Measurements from ENCODE around the gene ZNF710. TPM values are rescaled to one million over a fixed set of nuclear protein-coding genes. Genes with fewer than 3 reads are reported as not detected.

Gene ZNF710
- total and polyA plus RNA-seq, 2 experiments from 2014 or later: 15.9 to 18.2 TPM

DNA sequence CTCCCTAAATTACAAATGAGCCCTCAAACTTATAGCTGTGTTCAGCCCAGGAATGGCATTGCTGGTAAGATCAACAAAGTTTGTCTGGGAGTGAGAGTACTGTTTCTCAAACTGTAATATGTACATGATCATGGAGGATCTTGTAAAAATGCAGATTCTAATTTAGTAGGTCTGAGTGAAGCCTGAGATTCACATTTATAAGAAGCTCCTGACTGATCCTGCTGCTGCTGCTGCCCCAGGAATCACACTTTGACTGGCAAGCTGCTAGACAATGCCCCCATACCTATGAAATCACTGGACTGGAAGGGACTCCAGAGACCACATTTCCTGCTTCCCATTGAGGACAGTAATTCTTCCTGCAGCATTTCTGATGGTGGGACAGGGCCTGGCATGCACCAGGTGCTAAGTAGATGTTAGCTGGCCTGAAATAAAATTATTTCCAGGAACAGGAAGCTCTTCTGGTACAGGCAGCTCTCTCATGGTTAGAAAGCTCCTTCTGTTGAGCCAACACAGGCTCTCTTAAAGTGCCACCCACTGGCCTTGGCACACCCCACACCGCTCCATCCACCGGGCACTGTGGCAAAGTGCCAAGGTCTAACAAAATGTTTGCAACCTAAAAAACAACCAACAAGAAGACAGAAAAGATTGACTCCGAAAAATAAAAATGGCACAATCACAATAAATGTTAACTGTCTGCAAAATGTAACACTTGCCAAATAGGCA is 36.7 kb upstream of the ZNF710 start:
- no peaks in the 10 kb centered on the region for H4K20me1 ChIP-seq (replicated peaks; ENCODE audit: insufficient read depth)
- no peaks in the 10 kb centered on the region for H3K36me3 ChIP-seq (ENCODE audit: insufficient read depth)
- Mint-ChIP-seq H3K36me3 (ENCODE audit: low read depth) (no peaks in the 10 kb centered on the region), H3K27me3 (ENCODE audit: insufficient read depth, low read depth, poor library complexity) (peaks cover 2% of the 10 kb centered on the region), H3K4me3 (no peak overlapping the region), H3K27ac (no peak overlapping the region), H3K4me1 (no peaks in the 10 kb centered on the region), H3K9me3 (no peaks in the 10 kb centered on the region)
- H3K4me2 ChIP-seq: no peak overlapping the region
- no peaks in the 10 kb centered on the region for H3K79me2 ChIP-seq (replicated peaks; ENCODE audit: insufficient read depth)
- H3K4me1 ChIP-seq (ENCODE audit: insufficient read depth): no peaks in the 10 kb centered on the region
- DNase-seq (ENCODE audit: low spot score) (no peak), ATAC-seq (no peak)
- H2AFZ ChIP-seq: no peak overlapping the region
- H3K4me3 ChIP-seq: no peak overlapping the region
- no peaks in the 10 kb centered on the region for H3K27me3 ChIP-seq (ENCODE audit: insufficient read depth)
- no peak overlapping the region for H3K27ac ChIP-seq (ENCODE audit: low read depth)
- no peaks in the 10 kb centered on the region for H3K9me2 ChIP-seq (ENCODE audit: insufficient read depth)
- no peaks in the 10 kb centered on the region for H3F3A ChIP-seq (replicated peaks; ENCODE audit: low read depth)
- TF ChIP-seq ZNF331 (CRISPR knock-in tag; IDR thresholded peaks at IDR 0.05; ENCODE audit: low read depth) (no peak), EZH2phosphoT487 (IDR thresholded peaks at IDR 0.05; ENCODE audit: unreplicated experiment) (no peak), ZNF462 (CRISPR knock-in tag; IDR thresholded peaks at IDR 0.05) (no peak), NANOG (IDR thresholded peaks at IDR 0.05; ENCODE audit: borderline replicate concordance) (no peak)
- TF ChIP-seq, protein P1, sequence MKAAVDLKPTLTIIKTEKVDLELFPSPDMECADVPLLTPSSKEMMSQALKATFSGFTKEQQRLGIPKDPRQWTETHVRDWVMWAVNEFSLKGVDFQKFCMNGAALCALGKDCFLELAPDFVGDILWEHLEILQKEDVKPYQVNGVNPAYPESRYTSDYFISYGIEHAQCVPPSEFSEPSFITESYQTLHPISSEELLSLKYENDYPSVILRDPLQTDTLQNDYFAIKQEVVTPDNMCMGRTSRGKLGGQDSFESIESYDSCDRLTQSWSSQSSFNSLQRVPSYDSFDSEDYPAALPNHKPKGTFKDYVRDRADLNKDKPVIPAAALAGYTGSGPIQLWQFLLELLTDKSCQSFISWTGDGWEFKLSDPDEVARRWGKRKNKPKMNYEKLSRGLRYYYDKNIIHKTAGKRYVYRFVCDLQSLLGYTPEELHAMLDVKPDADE (IDR thresholded peaks at IDR 0.05): no peak
- TF ChIP-seq, protein P2, sequence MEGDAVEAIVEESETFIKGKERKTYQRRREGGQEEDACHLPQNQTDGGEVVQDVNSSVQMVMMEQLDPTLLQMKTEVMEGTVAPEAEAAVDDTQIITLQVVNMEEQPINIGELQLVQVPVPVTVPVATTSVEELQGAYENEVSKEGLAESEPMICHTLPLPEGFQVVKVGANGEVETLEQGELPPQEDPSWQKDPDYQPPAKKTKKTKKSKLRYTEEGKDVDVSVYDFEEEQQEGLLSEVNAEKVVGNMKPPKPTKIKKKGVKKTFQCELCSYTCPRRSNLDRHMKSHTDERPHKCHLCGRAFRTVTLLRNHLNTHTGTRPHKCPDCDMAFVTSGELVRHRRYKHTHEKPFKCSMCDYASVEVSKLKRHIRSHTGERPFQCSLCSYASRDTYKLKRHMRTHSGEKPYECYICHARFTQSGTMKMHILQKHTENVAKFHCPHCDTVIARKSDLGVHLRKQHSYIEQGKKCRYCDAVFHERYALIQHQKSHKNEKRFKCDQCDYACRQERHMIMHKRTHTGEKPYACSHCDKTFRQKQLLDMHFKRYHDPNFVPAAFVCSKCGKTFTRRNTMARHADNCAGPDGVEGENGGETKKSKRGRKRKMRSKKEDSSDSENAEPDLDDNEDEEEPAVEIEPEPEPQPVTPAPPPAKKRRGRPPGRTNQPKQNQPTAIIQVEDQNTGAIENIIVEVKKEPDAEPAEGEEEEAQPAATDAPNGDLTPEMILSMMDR (conservative IDR thresholded peaks at IDR 0.05; ENCODE audit: low read depth in 2 of 2): no peak
